HG03066 (cell line): ENCODE results near the gene C5orf15.
"Not testable (repeated sequence)": the region's sequence is repeated elsewhere in the genome, so short reads cannot be mapped to it uniquely, and the experiment has no call there.

Experiments used
- ATAC-seq: cut with Tn5 transposase; IDR thresholded peaks from one replicate; pipeline ENCODE4 v1.9.1; 2021; ENCODE audit warnings: low read depth; ENCODE audit not compliant: unreplicated experiment

C5orf15 gene

DNA sequence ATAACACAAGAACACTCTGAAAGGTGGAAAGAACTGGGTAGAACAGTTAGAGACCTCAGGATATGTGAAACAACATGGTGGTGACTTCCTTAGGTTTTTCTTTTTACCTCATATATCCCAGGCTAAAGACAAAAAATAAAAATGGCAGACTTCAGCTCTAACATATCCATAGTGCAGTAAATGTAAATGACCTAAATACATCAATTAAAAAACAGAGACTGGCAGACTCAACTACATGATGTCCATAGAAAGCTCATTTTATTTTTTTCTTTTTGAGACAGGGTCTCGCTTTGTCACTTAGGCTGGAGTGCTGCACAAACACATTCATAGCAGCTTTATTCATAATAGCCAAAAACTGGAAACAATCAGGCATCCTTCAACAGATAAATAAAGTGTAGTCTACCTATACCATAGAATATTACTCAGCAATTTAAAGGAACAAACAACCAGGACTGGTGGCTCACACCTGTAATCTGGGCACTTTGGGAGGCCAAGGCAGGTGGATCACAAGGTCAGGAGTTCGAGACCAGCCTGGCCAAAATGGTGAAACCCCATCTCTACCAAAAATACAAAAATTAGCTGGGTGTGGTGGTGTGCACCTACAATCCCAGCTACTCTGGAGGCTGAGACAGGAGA is 4.8 kb downstream of the C5orf15 start:
- ATAC-seq = no peak

DNA sequence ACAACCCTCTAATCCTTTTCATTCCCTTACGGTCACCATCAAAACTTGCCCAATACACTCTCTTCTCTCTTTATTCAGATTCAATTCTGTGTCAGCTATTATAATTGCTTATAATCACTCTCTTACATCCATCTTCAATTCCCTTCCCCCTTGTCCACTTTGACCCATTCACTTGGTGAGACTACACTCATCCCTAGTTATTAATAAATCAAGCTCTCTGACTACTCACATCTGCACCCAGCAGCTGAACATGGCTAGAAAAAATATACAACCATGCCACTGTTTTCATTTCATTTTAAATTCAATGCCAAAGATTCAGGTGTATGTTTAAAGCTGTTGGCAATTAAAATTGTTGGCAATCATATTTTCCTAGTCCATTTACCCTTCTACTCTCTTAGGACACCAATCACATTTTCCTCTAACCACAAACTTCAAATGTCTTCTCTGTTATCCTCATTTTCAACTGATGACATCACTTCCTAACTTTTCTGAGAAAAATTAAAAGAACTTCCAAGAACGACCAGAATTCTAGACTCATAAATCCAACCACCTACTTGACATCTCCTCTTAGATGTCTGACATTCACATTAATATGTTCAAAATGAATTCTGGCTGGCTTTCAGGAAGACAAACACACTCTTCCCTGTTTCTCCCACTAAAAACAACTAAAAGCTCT is 5.5 kb downstream of the C5orf15 start:
- no peak for ATAC-seq

DNA sequence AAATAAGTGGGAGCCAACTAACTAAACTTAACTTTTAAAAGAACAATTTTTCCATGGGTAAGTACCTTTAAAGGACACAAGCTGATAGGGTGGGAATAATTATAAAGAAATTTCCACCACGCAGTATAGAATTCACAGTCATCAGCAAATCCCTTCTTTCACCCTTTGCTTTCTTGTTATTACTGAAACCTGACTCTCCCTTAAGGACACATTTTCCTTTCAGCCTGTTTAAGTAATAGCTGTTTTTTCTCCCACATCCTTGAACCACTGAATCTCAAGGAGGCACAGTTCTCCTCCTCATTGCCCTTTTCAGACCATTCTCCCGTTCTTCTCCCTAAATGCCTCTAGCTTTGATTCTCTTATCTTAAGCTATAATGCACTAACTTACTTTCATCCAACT is 6.3 kb downstream of the C5orf15 start:
- ATAC-seq = no peak

DNA sequence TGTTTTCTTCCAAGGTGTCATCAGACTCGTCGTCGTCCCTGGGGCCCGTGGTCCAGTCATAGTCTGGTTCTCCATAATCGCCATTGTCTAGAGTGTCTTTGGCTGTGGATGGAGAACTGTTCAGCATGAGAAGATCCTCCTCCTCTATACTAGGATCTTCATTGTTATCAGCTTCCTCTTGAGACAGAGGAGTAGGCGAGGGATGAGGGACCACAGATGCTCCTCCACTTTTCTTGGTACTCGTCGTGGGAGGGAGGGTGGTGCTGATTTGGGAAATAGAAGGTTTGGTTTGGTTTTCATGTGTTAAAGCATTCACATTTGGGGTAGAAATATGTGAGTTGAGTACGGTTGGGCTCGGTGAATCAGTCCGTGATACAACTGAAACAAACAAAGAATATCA is 8.8 kb downstream of the C5orf15 start:
- ATAC-seq = no peak

DNA sequence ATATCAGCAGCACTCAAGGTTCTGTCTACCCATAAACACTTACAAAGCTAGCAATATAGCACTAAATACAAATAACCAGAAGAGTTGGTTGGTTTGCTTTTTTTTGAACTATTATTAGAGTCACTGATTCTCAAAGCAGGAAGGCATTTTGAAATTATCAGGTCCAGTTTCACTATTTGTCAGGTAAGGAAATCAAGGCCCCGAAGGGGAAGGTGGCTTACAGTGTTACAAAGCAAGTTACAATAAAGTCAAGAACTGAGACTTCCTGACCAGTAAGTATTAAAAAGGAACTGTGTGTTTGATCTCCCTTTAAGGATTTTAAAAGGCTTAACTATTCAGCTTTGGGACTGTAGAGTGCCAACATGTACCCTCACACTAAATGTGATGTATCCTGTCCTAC is 10.8 kb downstream of the C5orf15 start:
- peak; percentile 67 for ATAC-seq

DNA sequence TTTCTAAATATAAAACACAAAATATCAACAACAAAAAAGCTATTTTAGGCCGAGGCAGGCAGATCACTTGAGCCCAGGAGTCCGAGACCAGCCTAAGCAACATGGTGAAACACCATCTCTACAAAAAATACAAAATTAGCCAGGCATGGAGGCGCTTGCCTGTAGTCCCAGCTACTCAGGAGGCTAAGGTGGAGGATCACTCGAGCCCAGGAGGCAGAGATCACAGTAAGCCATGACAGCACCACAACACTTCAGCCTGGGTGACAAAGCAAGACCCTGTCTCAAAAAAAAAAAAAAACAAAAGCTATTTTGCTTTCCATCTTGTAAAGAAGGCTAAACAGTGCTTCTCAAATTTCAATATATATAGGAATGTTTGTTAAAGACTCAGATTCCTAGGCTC is 11.3 kb downstream of the C5orf15 start:
- no peak for ATAC-seq

DNA sequence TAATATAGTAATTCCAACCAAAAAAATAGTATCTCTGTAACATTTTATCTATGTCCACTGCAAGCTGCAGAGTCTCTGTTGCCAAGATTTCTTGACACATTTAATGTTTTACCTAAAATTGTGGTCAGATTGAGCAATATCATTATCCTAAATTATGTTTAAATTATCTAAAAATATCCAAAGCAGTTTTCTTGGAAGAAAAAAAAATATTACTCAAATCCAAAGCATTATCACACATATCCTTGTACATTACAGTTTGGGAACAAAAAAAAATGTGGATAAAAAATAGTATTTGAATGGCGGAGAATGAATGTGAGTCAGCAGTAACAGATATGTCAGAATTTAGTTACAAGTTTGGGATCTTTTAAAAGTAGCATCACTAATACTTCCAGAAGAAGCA is 12.2 kb downstream of the C5orf15 start:
- not testable (repeated sequence) for ATAC-seq

DNA sequence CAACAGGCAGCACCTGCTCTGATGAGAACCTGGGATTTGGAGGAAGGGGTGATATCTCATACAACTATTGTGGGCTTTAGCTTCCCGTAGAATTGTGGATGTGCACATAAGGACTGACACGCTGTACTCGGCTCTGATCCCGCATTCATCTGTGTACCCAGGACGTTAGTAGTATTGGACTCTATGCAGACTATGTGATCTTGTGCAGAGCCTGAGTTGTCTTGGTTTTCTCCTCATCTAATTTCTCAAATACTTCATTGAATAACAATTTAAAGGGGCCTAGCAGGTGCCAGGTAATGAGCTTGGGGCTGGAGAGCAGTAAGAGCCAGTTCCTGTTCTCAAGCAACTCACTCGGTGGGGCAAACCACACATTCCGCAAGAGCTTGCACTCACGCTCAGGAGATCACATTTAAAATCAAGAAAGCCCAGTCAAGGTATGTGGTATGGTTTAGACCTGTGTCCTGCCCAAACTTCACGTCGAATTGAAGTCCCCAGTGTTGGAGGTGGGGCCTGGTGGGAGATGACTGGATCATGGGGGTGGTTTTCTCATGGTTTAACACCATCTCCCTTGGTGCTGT is 14.8 kb downstream of the C5orf15 start:
- no peak for ATAC-seq

DNA sequence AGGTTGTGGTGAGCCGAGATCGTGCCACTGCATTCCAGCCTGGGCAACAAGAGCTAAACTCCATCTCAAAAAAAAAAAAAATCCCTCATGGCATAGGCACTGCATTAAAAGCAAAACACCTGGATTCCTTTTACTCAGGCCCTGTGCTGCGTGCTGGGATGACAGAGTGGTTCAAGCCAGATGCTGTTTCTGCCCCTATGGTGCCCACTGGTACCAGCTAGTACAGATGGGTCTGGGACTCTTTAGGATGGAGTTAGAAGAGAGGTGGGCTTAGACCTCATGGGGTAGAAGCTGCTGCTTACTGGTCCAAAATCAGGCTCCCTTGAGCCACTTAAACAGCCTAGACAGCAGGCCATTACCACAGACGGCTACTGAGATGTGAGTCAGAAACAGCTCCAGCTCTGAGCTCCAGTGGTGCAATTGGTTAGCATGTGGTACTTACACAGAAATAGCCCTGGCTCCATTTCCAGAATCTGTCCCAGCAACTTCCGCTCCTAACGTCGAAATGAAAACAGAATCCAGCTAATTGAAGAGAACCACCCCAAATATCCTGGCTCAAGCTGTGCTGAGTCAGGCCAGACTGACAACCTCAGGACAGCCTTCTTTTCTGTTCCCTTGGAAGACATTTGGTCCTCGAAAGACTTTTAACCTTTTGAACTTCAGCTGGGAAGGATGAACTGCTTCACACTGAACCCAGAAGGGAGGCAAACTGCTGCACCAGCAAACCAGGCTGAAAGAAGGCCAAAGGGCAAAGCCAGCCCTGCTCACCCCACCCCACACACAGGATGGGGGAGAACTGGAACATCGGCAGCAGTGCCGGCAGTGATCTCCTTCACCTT is 15.5 kb downstream of the C5orf15 start:
- no peak for ATAC-seq

DNA sequence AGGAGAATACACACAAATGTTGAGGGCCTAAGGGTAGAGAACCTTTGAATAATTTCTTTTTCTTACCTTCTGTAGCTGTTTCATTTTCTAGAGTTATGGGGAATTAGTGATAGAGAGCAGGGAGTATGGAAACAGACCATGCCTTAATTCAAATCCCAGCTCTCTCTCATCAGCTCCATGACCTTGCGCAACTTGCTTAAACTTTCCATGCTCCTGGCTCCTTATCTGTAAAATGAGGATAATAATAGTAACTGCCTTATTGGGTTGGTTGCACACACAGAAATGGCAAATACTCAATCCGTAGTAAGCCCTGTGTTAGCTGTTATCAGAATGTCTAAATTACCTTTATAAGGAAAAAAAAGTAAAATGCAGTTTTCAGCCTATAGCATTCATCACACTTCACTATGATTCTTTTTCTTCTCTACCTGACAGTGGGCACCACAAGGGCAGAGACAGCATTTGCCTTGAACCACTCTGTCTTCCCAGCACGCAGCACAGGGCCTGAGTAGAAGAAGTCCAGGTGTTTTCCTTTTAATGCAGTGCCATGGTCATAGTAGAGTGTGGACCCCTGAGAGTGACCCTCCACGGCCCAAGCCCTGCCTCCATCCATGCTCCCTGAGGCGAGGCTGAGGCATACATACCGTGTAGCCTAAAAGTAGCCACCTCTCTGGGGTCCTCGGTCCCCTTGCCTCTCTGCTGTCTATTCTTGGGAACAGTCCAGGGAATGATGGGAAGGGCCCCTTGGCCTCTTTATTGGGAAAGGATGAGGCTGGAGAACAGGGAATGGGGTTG is 17.4 kb downstream of the C5orf15 start:
- ATAC-seq = no peak

DNA sequence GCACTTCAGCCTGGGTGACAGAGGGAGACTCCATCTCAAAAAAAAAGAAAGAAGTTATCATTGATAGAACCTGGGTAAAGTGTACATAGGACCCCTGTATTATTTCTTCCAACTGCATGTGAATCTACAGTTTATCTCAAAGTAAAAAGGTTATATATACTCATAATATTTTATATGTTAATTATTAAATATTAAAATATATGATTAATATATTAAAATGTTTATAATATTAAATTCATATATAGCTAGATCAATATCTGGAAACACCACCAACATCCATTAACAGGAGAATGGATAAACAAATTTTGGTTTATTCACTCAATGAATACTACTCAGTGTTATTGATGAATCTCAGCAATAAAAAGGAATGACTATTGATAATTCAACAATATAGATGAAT is 19.7 kb downstream of the C5orf15 start:
- no peak for ATAC-seq

DNA sequence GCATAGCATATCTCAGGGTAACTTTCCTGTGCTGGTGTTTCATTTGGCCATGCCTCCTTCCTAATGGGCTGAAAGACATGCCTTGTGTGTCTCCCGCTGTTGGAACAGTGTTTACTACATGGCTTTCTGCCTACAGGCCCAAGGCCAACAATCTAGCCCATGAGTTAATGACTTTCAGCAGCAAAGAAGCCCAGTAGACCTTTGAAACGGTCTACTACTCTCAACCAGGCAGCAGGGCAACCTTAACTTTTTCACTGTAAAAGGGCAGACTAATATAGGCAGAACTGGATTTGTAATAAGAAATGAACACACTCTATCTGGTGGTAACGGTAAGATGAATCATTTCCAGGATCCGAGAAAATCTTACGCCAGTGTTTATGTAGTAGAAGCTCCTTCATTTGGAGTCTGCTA is 21.0 kb downstream of the C5orf15 start:
- no peak for ATAC-seq

DNA sequence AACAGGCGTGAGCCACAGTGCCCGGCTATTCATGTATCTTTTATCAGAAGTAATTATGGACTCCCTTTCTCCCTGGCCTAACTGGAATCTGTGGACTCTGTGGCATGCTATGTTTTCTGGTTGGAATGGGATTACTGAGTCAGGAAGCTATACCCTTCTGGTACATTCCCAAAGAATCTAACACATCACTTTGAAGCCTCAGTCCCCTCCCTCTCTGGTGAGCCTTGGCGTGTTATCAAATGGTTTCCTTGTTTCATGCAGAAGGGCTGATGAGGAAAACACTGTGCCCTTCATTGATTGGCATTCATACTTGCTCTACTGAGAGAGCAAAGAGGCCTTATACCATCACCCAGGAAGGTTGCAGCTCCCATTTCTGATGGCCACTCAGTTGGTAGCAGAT is 22.9 kb downstream of the C5orf15 start:
- no peak for ATAC-seq

DNA sequence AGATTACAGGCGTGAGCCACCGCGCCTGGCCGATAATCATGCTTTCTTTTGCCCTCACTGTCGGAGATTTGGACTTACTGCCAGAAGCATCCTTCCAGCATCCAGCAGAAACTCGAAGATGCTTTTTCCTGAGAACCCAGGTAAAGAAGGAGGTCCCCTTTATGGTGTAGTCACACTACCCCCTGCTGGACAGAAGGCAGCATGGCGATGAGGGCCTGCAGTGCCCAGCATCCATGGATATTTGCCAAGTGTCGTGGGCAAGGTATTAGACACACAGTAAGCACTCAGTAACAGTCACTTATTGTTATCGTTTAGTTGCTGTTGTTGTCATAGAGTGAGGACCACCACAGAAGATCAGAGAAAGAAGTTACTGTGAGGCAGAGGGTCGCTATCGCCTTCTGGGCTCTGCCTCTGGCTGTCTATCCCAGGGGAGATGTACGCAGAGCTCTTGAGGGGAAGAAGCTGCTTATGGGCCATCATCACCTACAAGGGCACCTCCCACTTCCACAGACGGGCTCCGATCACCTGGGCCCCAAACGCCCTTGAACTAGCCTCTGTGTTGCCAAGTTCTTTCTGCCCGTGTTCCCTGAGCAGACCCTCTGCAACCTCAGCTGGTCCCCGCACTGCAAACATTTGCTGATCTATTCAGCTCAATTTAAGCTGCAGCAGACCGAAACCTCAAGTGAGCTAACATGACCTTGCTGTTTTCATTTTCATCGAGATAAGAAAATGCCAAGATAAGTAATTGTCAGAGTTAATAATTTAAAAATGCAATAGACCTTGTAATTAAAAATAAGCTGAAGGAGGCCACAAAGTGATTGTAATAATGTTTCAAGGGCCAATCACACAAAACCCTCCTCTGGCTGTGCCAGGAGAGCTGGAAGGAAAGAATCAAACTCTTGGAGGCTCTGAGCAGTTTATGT is 23.9 kb downstream of the C5orf15 start:
- no peak for ATAC-seq

DNA sequence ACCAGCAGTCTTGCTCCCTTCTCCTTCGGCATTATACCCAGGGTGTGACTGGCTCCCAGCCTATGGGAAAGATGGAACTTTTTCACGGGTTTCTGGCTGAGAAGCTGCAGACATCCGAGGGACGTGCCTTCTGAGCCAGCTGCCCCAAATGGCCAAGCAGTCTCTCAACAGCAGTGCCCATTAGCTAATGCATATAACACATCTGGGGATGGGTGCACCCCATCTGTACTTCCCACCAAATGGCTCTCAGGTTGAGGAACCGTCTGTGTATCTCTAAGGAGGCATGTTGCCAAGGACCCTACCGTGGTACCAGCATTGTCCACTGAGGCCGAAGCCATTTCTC is 25.0 kb downstream of the C5orf15 start:
- ATAC-seq = no peak

DNA sequence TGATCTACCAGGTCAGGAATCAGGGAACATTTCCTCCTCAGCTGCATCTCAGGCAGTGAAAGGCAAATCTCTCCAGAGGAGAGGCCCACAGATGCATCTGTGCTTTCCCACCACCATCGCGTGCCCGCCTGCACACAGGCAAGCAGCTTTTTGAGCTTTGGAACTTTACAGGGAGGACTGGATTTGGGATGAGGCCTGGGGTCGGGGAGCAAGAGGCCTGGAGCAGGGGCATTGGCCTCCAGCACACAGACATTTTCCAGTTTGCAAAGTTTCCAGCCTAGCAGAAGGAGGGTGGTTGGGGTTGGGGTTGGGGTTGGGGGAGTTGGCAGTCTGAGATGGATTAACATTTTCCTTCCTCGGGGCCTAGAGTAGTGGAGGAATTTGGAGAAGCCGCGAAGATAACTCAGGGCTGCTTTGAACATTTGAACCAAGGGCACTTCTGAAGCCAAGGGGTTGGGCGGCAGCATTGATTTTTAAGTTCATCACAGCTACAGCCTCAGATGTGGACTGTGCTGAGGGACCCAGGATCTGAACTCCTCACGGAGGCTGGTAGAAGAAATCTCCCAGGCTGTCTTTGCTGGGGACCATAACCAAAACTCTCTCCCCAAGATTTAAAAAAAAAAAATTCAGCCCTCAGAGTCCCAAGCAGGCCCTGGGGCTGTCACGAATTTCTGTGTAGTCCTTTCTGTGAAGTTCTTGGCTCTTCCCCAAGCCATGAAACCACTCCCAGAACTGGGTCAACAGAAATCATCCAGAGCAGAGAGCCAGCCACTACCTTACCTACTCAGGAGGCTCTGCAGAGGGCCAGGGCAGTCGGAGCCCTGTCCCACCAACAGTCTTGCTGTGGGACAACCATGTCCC is 25.6 kb downstream of the C5orf15 start:
- no peak for ATAC-seq

DNA sequence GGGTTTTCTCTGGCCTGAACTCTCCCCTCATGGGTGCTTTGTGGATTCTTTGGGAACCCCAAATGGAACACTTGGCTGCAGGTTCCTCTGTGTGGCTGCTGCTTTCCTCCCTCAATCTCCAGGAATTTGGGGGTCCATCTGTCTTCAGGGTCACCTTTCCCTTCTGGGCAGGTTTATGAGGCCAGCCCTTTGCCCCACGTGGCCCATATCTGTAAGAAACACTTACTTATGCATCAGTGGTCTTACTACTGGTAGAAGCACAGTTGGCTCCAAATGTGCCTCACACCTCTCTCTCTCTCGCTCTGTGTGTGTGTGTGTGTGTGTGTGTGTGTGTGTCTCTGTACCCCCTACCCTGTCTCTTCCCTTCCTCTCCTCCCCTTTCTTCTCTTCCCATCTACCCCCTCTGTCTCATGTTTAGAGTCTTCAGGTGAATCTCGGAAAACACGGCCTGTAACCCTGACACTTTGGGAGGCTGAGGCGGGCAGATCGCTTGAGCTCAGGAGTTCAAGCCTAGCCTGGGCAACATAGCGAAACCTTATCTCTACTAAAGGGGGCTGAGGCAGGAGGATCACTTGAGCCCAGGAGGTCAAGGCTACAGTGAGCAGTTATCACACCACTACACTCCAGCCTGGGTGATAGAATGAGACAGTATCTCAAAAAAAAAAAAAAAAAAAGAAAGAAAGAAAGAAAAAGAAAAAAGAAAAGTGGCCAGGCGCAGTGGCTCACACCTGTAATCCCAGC is 26.8 kb downstream of the C5orf15 start:
- ATAC-seq = no peak

DNA sequence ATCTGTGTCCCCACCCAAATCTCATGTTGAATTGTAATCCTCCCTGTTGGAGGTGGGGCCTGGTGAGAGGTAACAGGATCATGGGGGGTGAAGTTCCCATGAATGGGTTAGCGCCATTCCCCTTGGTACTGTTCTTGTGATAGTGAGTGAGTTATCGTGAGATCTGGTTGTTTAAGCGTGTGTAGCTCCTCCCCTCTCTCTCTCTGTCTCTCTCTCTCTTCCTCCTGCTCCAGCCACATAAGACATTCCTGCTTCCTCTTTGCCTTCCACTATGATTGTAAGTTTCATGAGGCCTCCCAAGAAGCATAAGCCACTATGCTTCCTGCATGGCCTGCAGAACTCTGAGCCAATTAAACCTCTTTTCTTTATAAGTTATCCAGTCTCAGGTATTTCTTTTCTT is 28.8 kb downstream of the C5orf15 start:
- ATAC-seq = no peak
